Keratinocyte (primary cell): ENCODE results near the gene PRDX5. TPM values are rescaled to one million over a fixed set of nuclear protein-coding genes. Genes with fewer than 3 reads are reported as not detected.

Experiments used
- DNase-seq: peaks from one replicate; pipeline ENCODE4 v3.0.0-alpha.2; 2011; ENCODE audit warnings: low read depth, missing footprints, low spot score
- FAIRE-seq: peaks from 2 replicates; lab custom pipeline; 2011; peaks lifted over from hg19 to GRCh38; lab: Jason Lieb, UNC
- H2AFZ ChIP-seq: 2 replicates; pipeline ENCODE4 v1.6.0; 2012; ENCODE audit warnings: low read length, control low read depth, inconsistent platforms; ENCODE audit not compliant: control insufficient read depth
- H3K27ac ChIP-seq: 2 replicates; pipeline ENCODE4 v1.5.1; 2011; ENCODE audit warnings: low read length; ENCODE audit not compliant: control insufficient read depth, insufficient read depth
- H3K27me3 ChIP-seq: 3 replicates; pipeline ENCODE4 v1.6.0; 2011; ENCODE audit warnings: low read length; ENCODE audit not compliant: control insufficient read depth, insufficient read depth; ENCODE audit errors: extremely low read depth
- H3K36me3 ChIP-seq, 2 experiments: 2 replicates in 1 of 2; 3 replicates in 1 of 2; pipeline ENCODE4 v1.5.1; 2011; ENCODE audit warnings: low read length in 2 of 2, mild to moderate bottlenecking in 1 of 2; ENCODE audit not compliant: control insufficient read depth in 2 of 2, insufficient read depth in 2 of 2; ENCODE audit errors: extremely low read depth in 1 of 2
- H3K4me1 ChIP-seq: 3 replicates; pipeline ENCODE4 v1.5.1; 2011; ENCODE audit warnings: low read length; ENCODE audit not compliant: control insufficient read depth, insufficient read depth; ENCODE audit errors: extremely low read depth
- H3K4me2 ChIP-seq: 3 replicates; pipeline ENCODE4 v1.6.0; 2011; ENCODE audit warnings: low read depth, low read length; ENCODE audit not compliant: control insufficient read depth, insufficient read depth; ENCODE audit errors: extremely low read depth
- H3K4me3 ChIP-seq, 3 experiments: fragments of 200-600 bp in 1 of 3; sonication (generic) in 1 of 3; 2 replicates in 2 of 3; 3 replicates in 1 of 3; pipeline ENCODE4 v1.5.1; 2011 to 2016; ENCODE audit warnings: low read length in 3 of 3, mild to moderate bottlenecking in 3 of 3, control low read depth in 2 of 3, inconsistent platforms in 1 of 3, low read depth in 1 of 3, mixed read lengths in 1 of 3, mixed run types in 1 of 3, moderate library complexity in 1 of 3; ENCODE audit not compliant: control insufficient read depth in 2 of 3, insufficient read depth in 2 of 3; ENCODE audit errors: extremely low read depth in 1 of 3
- H3K79me2 ChIP-seq: 2 replicates; pipeline ENCODE4 v1.6.0; 2012; ENCODE audit warnings: low read length; ENCODE audit not compliant: control insufficient read depth, insufficient read depth
- H3K9ac ChIP-seq: 3 replicates; pipeline ENCODE4 v1.6.0; 2011; ENCODE audit warnings: low read length; ENCODE audit not compliant: control insufficient read depth, insufficient read depth; ENCODE audit errors: extremely low read depth
- H3K9me1 ChIP-seq: 3 replicates; pipeline ENCODE4 v1.6.0; 2011; ENCODE audit warnings: low read length; ENCODE audit not compliant: control insufficient read depth, insufficient read depth; ENCODE audit errors: extremely low read depth
- H3K9me3 ChIP-seq: 2 replicates; pipeline ENCODE4 v1.5.1; 2012; ENCODE audit warnings: low read depth, low read length; ENCODE audit not compliant: control insufficient read depth
- H4K20me1 ChIP-seq: 3 replicates; pipeline ENCODE4 v1.6.0; 2011; ENCODE audit warnings: low read length; ENCODE audit not compliant: control insufficient read depth, insufficient read depth; ENCODE audit errors: extremely low read depth
- CTCF ChIP-seq, 3 experiments: IDR thresholded peaks in 1 of 3; conservative IDR thresholded peaks in 1 of 3; optimal IDR thresholded peaks in 1 of 3; 2 replicates in 2 of 3; 3 replicates in 1 of 3; pipeline versions ENCODE3 to v1.5.1; 2011; ENCODE audit warnings: low read length in 3 of 3, mild to moderate bottlenecking in 3 of 3, moderate library complexity in 2 of 3, control low read depth in 1 of 3, inconsistent platforms in 1 of 3; ENCODE audit not compliant: insufficient read depth in 2 of 3; ENCODE audit errors: extremely low read depth in 1 of 3
- EZH2 ChIP-seq: IDR thresholded peaks from one replicate; pipeline ENCODE4 v1.6.1; 2012; ENCODE audit warnings: inconsistent platforms, mild to moderate bottlenecking, low read length, moderate library complexity
- dilution Hi-C: fragments of 300-500 bp; cut with MboI; formaldehyde crosslinking; loops from one replicate; pipeline ENCODE4 v1.7.0; 2020; ENCODE audit warnings: low sequenced_read_pairs; ENCODE audit not compliant: extremely low pct_ligation_motif_present
- polyA plus RNA-seq, 5 experiments: library from polyadenylated mRNA; depleted of rRNA in 3 of 5; stranded (reverse) in 3 of 5; stranded (forward) in 1 of 5; unstranded in 1 of 5; fragments of >200 nt; gene quantifications; 1 replicate in 1 of 5; 2 replicates in 3 of 5; 3 replicates in 1 of 5; pipeline versions ENCODE4 v1.2.1 to v1.2.3, GENCODE V29; 2011 to 2012; ENCODE audit warnings: missing spikeins in 2 of 5, low read depth in 1 of 5, low replicate concordance in 1 of 5

Gene PRDX5
- polyA plus RNA-seq, 1 donor (not counting 4 experiments of a cell fraction or from before 2014, with no cell fraction given) = 590 TPM

GRCh38 chr11:64298966-64299846, 18.7 kb upstream of the PRDX5 start:
- H3K4me2 ChIP-seq = peak overlapping the region; percentile 64

GRCh38 chr11:64299847-64300648, 17.9 kb upstream of the PRDX5 start, which contains the start of gene CATSPERZ:
Gene CATSPERZ (plus strand): TSS chr11:64300358. CDS start chr11:64300411, 53 bp downstream.
- peaks cover 26% of the 10 kb centered on the region for H3K4me1 ChIP-seq
- no peaks in the 10 kb centered on the region for H3K36me3 ChIP-seq
- H2AFZ ChIP-seq = peak within 1 kb of the TSS; percentile 77
- H3K4me3 ChIP-seq = peak within 1 kb of the TSS; percentile 25 to 74 (median 54)
- H3K9me3 ChIP-seq = no peaks in the 10 kb centered on the region
- H3K4me2 ChIP-seq = peak within 1 kb of the TSS; percentile 93
- H3K27ac ChIP-seq = no peak within 1 kb of the TSS
- H3K9me1 ChIP-seq = no peaks in the 10 kb centered on the region
- H3K27me3 ChIP-seq = peaks cover 42% of the 10 kb centered on the region
- FAIRE-seq (no peak), DNase-seq (no peak)
- H4K20me1 ChIP-seq = no peaks in the 10 kb centered on the region
- no peak within 1 kb of the TSS for H3K9ac ChIP-seq
- dilution Hi-C loops = no loop called here
- H3K79me2 ChIP-seq = no peaks in the 10 kb centered on the region
- peak; percentile 80 for TF ChIP-seq EZH2
- TF ChIP-seq CTCF (optimal IDR thresholded peaks at IDR 0.05 in 1 of 3, IDR thresholded peaks at IDR 0.05 in 1 of 3, conservative IDR thresholded peaks at IDR 0.05 in 1 of 3; ENCODE audit: extremely low read depth in 1 of 3, insufficient read depth in 2 of 3, low read length in 3 of 3) = no peak

More at GRCh38 chr11:64298966-64299846, 18.7 kb upstream of the PRDX5 start:
- Histone ChIP-seq H3K9ac (no peak overlapping the region), H3K9me3 (no peaks in the 10 kb centered on the region), H3K27me3 (peaks cover 42% of the 10 kb centered on the region), H4K20me1 (no peaks in the 10 kb centered on the region), H3K4me3 (peak overlapping the region in 1 of 3 experiments; percentile 34), H2AFZ (no peak overlapping the region), H3K36me3 (no peaks in the 10 kb centered on the region), H3K79me2 (no peaks in the 10 kb centered on the region), H3K9me1 (no peaks in the 10 kb centered on the region), H3K27ac (no peak overlapping the region), H3K4me1 (peaks cover 22% of the 10 kb centered on the region)
- dilution Hi-C loops = no loop called here
- TF ChIP-seq EZH2 (peak; percentile 69), CTCF (optimal IDR thresholded peaks at IDR 0.05 in 1 of 3, IDR thresholded peaks at IDR 0.05 in 1 of 3, conservative IDR thresholded peaks at IDR 0.05 in 1 of 3; ENCODE audit: extremely low read depth in 1 of 3, insufficient read depth in 2 of 3, low read length in 3 of 3) (no peak)
- DNase-seq (no peak), FAIRE-seq (no peak)
